ENCODE results near the gene ASS1. TPM values are rescaled to one million over a fixed set of nuclear protein-coding genes. Genes with fewer than 3 reads are reported as not detected.

ASS1 gene
- total and polyA plus RNA-seq, 2 of the 13 experiments (the other 11 are each of a cell fraction or from before 2014, with no cell fraction given) = 77.6 to 122 TPM

DNA sequence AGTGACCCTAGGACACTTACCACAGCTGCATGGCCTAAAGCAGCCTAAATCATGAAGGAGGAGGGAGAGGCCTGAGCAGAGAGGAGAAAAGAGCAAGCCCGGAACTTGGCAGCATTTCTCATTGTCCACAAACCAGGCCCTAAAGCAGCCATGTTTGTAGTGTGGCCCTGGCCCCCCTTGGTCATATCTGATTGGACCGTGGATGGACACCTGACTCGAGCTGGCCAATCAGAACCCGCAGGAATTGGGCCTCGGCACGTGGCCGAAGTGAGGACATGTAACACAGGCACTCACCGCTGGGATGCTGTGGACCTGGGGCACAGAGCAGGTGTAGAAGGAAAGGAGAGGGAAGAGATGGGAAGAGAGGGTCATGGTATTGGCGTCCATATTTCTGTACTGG, 56.9 kb downstream of the ASS1 start (continued):
- TF ChIP-seq, protein P1, sequence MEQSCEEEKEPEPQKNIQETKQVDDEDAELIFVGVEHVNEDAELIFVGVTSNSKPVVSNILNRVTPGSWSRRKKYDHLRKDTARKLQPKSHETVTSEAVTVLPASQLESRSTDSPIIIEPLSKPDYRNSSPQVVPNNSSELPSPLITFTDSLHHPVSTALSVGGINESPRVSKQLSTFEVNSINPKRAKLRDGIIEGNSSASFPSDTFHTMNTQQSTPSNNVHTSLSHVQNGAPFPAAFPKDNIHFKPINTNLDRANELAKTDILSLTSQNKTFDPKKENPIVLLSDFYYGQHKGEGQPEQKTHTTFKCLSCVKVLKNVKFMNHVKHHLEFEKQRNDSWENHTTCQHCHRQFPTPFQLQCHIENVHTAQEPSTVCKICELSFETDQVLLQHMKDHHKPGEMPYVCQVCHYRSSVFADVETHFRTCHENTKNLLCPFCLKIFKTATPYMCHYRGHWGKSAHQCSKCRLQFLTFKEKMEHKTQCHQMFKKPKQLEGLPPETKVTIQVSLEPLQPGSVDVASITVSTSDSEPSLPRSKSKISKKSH (CRISPR knock-in tag; IDR thresholded peaks at IDR 0.05; ENCODE audit: borderline replicate concordance) = 0 out of 2 replicates have a peak, but pooled peaks have one; percentile 40
- TF ChIP-seq KDM2A (CRISPR knock-in tag; IDR thresholded peaks at IDR 0.05; ENCODE audit: borderline replicate concordance, low read depth) (no peak), NR3C1 (CRISPR knock-in tag; IDR thresholded peaks at IDR 0.05) (no peak), POLR2G (IDR thresholded peaks at IDR 0.05; ENCODE audit: low read depth, low read length) (0 out of 2 replicates have a peak, but pooled peaks have one; percentile 22)

DNA sequence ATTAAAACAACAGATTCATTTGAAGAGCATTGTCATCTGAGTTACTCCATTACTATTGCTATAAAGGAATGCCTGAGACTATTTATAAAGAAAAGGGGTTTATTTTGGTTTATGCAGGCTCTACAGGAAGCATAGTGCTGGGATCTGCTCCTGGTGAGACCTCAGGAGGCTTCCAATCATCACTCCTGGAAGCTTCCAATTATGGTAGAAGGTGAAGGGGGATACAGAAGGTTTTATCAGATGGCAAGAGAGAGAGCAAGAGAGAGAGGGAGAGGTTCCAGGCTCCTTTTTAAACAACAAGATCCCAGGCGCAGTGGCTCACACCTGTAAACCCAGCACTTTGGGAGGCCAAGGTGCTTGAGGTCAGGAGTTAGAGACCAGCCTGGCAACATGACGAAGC, 63.5 kb downstream of the ASS1 start:
- ATAC-seq (no peak), FAIRE-seq (no peak), DNase-seq (ENCODE audit: low spot score) (no peak)
- no TSS peak for BruUV-seq (replicated peaks)
- 65% methylated on average over 2 of the region's 2 CpGs for WGBS (ENCODE audit: low lambda C conversion rate)
- POLR2A ChIA-PET = no interaction called here
- no peak overlapping the region for H3K9ac ChIP-seq (ENCODE audit: insufficient read depth, low read depth, low read length)
- H3K27ac ChIP-seq (ENCODE audit: extremely low read length, insufficient read depth, low read length) = no peak overlapping the region
- H3K9me3 ChIP-seq (ENCODE audit: low read length) = no peaks in the 10 kb centered on the region
- H3K36me3 ChIP-seq (replicated peaks in 1 of 2; ENCODE audit: control insufficient read depth in 1 of 2, insufficient read depth in 2 of 2, low read length in 2 of 2) = no peaks in the 10 kb centered on the region
- no peak for TF ChIP-seq MXI1 (IDR thresholded peaks at IDR 0.05; ENCODE audit: borderline replicate concordance, low read depth, low read length)
- TF ChIP-seq, protein P2, sequence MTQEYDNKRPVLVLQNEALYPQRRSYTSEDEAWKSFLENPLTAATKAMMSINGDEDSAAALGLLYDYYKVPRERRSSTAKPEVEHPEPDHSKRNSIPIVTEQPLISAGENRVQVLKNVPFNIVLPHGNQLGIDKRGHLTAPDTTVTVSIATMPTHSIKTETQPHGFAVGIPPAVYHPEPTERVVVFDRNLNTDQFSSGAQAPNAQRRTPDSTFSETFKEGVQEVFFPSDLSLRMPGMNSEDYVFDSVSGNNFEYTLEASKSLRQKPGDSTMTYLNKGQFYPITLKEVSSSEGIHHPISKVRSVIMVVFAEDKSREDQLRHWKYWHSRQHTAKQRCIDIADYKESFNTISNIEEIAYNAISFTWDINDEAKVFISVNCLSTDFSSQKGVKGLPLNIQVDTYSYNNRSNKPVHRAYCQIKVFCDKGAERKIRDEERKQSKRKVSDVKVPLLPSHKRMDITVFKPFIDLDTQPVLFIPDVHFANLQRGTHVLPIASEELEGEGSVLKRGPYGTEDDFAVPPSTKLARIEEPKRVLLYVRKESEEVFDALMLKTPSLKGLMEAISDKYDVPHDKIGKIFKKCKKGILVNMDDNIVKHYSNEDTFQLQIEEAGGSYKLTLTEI (CRISPR knock-in tag; conservative IDR thresholded peaks at IDR 0.05) = no peak
- intact Hi-C loops (cut with micrococcal nuclease; ENCODE audit: unreplicated experiment) = no loop called here
- H4K20me1 ChIP-seq (ENCODE audit: insufficient read depth, low read length) = no peaks in the 10 kb centered on the region
- H2AFZ ChIP-seq (ENCODE audit: low read length) = no peak overlapping the region
- no peaks in the 10 kb centered on the region for H3K79me2 ChIP-seq (ENCODE audit: insufficient read depth, low read length)
- H3K27me3 ChIP-seq (ENCODE audit: control insufficient read depth in 1 of 2, insufficient read depth in 2 of 2, low read length in 2 of 2) = no peaks in the 10 kb centered on the region; a peak in 1 of 5 replicates
- H3K4me1 ChIP-seq (ENCODE audit: insufficient read depth, low read length) = no peaks in the 10 kb centered on the region
- CTCF ChIA-PET (ENCODE audit: low intra/inter-chr PET ratio, low total read pairs) = no interaction called here
- in situ Hi-C loops (cut with HindIII; ENCODE audit: extremely low pct_ligation_motif_present, low pct_unique_long_range_greater_than_20kb) = no loop called here
- no peak overlapping the region for H3K4me3 ChIP-seq (replicated peaks in 1 of 3; ENCODE audit: insufficient read depth in 1 of 3, low read depth in 2 of 3, low read length in 3 of 3)
- H3K4me2 ChIP-seq (ENCODE audit: low read depth, low read length) = no peak overlapping the region

All from HepG2 (cell line).